GM10847 (cell line): ENCODE data around the gene GOSR2.

Source experiments
- POLR2A ChIP-seq: IDR thresholded peaks from 2 replicates; pipeline ENCODE4 v1.6.1; 2011; ENCODE audit not compliant: insufficient read length; ENCODE audit errors: extremely low read depth

The GOSR2 gene

DNA sequence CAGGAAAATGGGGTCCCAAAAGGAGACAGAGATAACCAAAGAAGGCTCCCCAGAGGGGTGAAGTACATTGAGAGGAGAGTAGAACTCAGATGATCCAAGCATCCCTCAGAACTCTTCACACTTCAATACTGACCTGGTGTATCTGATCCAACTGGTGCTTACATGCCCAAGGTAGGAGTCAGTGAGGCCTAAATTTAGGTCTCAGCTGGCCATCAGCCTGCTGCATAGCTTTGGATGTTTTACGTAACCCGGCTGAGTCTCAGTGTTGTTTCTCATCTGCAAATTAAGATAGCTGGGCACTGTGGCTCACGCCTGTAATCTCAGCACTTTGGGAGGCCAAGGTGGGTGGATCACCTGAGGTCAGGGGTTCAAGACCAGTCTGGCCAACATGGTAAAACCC is 11.6 kb upstream of the GOSR2 start:
- TF ChIP-seq POLR2A = no peak

DNA sequence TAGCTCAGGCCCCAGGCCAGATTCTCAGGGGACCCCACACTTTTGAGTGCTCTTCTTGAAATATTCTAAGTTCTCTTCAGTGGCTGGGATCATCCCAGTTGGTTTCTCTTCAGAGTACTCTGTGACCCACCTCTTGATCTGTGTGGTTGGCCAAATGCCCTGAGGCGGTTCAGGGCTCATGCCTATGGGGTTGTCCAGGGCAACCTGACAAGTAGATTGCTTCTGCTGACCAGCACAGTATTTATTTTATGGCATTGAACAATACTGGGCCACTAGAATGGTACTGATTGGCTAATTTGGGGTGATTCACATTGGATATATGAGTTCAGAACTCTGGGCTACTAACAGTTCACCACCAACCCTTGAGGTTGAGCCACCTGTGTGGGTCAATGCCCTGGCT is 7.4 kb upstream of the GOSR2 start:
- no peak for TF ChIP-seq POLR2A

DNA sequence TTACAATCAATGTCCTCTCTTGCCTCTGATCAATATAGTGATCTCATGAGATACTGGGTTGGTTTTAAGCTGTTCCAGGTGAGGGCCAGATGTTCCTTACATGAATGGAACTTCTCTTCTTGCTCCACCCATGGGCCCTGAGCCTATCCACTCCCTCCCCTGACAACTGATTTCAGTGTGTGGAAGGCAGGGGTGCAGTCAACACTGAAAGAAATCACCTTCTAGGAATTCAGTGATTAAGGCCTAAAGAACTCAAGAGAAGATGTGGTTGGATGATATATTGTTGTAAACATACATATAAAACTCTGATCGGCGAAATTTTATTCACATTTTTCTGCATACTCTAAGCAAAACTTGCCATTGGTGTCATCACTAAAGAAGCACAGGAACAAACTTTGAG is 6.7 kb upstream of the GOSR2 start:
- TF ChIP-seq POLR2A = no peak

DNA sequence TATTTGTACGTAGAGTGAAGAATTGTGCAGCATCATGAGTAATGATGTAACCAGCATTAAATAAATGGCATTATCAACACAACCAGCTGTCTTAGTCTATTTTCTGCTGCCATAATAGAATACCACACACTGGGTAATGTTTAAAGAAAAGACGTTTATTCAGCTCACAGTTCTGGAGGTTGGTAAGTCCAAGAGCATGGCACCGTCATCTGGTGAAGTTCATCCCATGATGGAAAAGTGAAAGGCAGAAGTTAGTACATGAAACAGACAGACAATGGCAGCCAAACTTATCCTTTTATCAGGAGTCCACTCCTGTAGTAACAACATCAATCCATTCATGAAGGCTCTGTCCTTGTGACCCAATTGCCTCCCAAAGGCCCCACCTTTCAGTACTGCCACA is 6.3 kb upstream of the GOSR2 start:
- TF ChIP-seq POLR2A = no peak

DNA sequence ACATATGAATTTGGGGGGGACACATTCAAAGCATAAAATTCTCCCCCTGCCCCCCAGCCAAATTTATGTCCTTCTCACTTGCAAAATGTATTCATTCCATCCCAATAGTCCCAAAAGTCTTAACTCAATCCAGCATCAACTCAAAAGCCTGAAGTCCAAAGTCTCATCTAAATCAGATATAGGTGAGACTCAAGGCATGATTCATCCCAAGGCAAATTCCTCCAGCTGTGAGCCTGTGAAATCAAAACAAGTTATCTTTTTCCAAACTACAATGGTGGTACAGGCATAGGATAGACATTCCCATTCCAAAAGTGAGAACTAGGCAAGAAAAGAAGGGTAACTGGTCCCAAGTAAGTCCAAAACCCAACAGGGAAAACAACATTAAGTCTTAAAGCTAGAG is 5.9 kb upstream of the GOSR2 start:
- TF ChIP-seq POLR2A = no peak

DNA sequence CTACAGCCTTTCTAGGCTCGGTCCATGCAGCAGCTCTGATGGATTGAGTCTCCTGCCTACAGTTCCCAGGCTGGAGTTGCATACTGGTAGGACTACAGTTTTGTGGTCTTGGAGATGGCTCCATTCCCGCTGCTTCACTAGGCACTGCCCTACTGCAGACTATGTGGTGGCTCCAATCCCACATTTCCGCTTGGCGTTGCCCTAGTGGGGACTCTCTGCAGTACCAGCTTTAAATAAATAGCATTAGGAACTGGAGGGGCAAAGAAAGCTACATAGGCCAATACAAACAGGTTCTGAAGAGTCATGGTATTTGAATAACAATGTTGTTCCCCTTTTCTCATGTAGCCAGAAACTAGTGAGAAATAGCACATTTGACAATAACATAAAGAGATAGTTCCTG is 5.4 kb upstream of the GOSR2 start:
- TF ChIP-seq POLR2A = no peak

DNA sequence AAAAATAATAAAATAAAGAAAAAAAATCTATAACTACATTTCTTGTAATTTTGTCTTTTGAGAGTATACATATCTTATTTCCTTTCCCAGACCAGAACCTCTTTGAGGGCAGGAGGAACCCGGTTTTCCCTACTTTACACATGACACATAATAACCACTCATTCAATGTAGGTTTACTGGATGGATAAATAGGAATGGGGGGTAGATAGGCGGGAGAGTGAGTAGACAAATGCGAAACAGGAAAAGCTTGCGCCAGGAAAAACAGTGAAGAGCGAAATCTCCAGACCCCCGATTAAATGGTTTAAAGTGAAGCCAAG is 515 bp upstream of the GOSR2 start:
- no peak for TF ChIP-seq POLR2A

DNA sequence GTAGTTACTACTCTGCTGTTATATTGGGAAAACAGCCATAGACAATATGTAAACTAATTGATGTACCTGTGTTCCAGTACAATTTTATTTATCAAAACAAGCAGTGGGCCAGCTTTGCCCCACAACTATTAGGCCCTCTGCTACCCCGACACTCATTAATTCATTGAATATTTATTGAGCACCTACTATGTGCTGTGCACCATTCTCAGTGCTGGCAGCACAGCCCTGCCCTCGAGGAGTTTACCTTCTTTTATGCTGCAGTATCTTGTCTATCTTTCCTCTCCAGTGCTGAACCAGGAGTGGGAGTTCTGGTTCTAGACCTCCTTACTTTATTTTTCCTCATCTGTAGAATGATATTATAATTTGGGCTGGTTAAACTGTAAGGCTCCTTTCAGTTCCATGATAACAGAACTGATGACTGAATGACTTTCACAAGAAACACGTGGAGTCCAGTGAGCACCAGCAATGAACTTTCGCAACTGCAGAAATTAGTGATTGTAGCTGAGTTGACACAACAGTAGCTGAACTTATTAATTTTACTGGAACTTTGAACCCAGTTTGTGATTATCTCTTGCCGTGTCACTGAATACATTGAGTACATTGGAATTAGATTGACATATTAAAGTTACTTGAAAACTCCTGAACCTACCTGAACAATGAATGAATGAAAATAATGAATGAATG is 2.4 kb downstream of the GOSR2 start:
- TF ChIP-seq POLR2A = no peak

DNA sequence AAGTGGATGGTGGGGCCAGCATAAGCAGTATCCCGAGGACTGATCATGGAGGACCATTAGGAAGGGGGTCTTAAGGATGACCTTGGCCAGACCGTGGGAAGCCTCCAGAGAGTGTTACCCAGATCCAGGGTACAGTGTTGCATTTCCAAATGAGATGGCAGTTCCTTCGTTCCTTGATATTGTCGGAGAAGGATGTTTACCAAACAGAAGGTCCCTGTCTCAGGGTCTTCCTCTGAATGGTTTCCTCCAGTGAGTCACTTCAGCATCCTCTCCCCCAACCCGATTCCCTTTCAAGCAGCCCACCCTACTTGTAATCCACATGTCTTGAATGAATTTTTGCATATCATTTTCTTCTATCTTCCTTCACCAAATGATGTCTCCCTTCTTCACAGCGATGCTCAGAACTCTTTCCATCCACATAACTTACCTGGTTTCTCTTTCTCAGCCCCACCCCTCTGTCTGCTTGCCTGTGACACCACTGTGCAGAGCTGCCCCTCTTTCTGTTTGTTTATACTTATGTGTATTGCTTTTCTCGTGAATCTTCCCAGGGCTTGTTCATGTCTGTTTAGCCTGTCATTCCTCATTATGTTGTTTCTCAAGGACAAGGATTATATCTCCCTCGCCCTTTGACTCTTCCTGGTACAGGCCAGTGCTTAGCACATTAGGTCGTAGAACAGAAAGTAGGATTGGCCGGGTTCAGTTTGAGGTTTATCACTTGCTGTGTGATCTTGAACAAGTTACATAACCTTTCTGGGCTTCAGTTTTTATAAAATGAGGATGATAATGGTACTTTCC is 5.7 kb downstream of the GOSR2 start:
- TF ChIP-seq POLR2A = no peak

DNA sequence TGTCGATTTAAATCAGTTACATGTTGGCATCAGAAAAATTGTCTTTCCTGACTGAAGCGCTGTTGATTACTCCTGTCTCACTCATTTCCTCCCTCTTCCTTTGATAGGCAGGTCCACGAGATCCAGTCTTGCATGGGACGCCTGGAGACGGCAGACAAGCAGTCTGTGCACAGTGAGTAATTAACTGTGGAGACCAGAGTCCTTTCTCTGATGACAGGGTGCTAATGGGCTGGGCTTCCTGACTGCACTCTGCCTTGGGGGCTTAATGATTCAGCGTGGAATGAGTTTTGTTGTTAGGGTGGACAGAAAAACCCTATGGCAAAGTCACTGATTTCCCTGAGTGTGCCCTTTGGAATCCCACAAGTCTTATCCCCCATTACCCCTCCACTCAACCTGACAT is 6.5 kb downstream of the GOSR2 start:
- no peak for TF ChIP-seq POLR2A

DNA sequence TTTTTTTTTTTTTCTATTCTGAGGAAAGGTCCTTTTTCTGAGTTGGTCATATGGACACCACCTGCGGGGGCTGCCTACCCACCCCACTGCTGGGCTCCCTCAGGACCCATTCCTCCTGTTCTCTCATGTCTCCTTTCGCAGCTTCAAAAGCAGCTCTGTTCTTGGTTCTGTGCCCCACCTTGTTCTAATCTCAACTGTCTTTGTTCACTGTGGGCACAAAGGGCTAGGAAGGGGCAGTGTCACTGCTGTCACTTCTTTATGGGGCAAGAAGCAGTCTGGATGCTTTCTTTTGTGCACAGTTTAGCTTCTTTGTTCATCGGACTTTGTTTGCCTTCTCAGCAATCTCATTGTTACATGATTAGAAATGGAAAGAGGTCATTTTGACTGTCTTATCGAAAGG is 7.1 kb downstream of the GOSR2 start:
- TF ChIP-seq POLR2A = no peak

DNA sequence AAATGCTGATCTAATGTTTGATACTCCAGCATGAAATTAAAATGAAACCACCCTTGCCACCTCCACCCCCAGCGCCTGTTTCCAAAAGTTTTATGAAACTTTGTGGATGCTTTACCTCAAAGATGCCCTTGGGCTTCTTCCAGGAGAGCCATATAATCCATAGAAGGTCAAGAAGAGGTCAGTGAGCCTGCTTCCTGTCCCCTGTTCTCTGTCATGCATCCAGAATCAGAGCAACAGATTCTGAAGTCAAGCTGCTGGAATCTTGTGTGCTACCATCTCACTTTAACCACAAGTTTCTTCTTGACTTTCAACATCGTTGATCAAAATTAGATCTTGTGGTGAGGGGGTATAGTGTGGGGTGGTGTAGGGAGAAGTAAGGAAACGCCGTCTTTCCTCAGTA is 8.6 kb downstream of the GOSR2 start:
- TF ChIP-seq POLR2A = no peak

DNA sequence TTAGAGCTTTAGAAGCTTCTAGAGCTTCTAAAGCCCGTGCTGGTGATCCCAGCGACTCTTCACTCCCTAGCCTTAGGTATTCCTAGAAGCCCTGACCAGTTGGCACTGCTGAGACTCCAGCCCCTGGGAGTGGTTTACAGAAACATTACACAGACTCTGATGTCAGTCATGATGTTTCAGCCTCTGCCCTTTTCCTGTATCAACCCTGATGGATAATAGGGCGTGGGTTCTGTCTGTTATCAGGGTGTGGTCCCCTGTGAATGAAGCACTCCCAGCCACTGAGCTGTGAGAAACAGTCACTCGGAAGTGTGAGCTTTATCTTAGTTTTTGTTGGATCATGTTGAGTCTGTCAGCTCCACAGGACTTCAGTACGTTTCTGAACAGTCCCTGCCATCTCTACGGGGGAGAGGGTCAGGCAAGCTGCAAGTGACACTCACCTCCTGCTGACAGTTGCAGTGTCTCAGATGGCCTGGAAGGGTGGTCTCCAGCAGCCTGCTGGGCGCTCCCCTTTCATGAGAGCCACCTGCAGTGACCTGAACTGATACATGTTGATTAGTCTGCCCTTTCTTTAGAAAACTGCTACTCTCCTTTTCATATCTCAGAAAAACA is 12.8 kb downstream of the GOSR2 start:
- TF ChIP-seq POLR2A = no peak

DNA sequence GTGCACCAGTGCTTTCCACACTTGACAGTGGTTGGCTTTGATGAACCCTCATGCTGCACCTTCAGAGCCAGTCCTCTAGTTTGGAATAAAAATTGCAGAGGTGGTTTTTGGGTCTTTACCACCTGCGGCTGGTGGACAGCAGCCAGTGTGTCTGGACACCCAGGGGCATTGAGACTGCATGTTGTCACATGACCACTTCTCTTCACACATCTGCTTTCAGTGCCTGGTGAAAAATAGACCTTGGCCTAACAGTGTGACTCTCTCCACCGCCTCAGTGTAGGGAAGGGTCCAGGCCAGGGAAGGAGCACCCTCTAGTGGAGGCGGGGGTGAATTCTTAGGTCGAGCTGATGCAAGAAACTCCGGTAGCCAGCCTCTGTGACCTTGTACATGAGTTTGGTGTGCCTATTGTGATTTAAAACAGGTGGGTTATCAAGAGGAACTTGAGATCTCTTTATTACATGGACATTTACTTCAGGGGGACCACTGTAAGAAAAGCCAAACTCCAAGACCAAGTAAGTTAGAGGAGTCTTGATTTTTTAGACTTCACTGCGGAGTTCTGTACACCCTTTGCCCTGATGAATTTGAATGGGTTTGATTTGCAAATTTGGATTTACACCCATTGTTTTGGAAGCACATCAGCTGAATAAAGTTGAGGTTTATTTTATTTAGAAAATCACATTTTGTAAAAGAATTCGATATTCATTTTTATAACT is 17.9 kb downstream of the GOSR2 start:
- no peak for TF ChIP-seq POLR2A

DNA sequence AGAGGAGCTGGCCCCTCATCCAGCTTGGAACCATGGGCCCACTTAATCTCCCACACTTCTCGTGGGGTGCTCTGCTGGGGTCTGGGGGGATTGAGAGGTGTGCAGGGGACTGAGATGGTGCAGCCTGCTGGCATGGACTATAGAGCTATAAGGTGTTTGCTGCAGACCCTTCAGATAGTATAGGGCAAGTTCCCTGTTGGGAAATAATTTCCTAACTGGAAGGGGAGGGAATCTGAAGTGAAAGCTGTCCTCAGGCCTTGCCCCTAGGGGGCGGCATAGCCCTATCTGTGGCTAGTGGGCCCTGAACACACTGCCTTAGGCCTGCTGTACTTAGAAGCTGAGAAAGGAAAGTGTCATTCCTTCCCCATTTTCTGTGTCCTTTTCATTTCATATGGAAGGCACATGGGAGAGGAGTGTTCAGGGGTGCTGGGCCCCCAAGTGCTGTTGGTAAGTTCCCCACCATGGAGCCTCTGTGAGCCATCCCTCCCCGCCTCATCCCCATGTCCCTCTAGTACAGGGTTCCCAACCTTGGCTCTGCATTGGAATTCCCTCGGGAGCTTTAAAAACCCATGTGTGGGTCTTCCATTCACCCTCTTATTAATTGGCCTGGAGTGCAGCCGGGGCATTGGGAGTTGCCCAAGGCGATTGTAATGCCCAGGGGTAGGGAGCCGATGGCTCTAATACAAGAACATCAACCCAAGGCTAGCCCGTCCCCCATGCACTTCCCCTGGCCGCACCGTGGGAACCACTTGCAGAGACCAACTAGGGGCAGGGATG is 19.7 kb downstream of the GOSR2 start:
- TF ChIP-seq POLR2A = no peak

DNA sequence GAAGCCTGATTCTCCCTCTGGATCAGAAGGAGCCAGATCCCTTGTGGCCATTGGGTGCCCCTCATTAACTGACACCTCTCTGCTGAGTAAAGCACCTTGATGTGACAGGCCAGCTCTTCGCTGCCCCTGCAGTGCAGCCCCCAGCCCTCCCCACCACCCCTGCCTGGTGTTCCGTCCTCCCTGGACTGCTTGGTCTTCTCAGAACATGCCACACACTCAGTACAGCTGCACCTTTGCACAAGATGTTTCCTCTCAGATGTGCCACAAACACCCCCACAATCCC is 20.2 kb downstream of the GOSR2 start:
- no peak for TF ChIP-seq POLR2A
